GM19099 (cell line): ENCODE results near the gene MPP3.

ENCODE experiments used
- POLR2A ChIP-seq: IDR thresholded peaks from 3 replicates; pipeline ENCODE4 v1.6.1; 2011; ENCODE audit warnings: low read depth; ENCODE audit not compliant: insufficient read length; ENCODE audit errors: extremely low read depth

Gene MPP3

GRCh38 chr17:43758086-43758485, 74.9 kb downstream of the MPP3 start:
- TF ChIP-seq POLR2A, result no peak

GRCh38 chr17:43757171-43757660, 75.7 kb downstream of the MPP3 start:
- no peak for TF ChIP-seq POLR2A

- no peak for TF ChIP-seq POLR2A
These were observed 76.7 kb downstream of the MPP3 start for GRCh38 chr17:43756201-43756600.

- TF ChIP-seq POLR2A, result no peak
These were observed 77.5 kb downstream of the MPP3 start for GRCh38 chr17:43755389-43755875.

GRCh38 chr17:43754947-43755346, 78.0 kb downstream of the MPP3 start:
- no peak for TF ChIP-seq POLR2A

- TF ChIP-seq POLR2A, result no peak
These were observed 79.3 kb downstream of the MPP3 start for GRCh38 chr17:43753493-43754129.
